Measurements from ENCODE around the gene AGK.

DNA sequence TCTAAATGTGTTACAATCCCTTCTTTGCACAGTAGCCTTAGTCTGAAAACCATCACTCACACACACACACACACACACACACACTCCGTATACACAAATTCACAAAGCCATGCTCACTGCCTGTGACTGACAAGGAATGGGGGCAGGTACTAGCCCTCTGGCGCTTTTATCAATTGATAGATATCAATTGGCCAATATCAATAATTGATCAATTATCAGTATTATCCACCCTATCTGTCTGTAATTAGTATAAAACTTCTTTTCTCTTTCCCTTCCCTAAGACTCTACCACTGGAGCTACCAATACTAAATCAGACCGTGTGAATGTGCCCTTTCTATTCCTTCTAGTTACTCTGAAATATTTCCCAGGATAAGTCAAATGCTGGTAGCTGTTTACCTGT lies 148.7 kb downstream of the AGK start:
- no peak for TF ChIP-seq POLR2A (IDR thresholded peaks at IDR 0.05)
- TF ChIP-seq, protein P1, sequence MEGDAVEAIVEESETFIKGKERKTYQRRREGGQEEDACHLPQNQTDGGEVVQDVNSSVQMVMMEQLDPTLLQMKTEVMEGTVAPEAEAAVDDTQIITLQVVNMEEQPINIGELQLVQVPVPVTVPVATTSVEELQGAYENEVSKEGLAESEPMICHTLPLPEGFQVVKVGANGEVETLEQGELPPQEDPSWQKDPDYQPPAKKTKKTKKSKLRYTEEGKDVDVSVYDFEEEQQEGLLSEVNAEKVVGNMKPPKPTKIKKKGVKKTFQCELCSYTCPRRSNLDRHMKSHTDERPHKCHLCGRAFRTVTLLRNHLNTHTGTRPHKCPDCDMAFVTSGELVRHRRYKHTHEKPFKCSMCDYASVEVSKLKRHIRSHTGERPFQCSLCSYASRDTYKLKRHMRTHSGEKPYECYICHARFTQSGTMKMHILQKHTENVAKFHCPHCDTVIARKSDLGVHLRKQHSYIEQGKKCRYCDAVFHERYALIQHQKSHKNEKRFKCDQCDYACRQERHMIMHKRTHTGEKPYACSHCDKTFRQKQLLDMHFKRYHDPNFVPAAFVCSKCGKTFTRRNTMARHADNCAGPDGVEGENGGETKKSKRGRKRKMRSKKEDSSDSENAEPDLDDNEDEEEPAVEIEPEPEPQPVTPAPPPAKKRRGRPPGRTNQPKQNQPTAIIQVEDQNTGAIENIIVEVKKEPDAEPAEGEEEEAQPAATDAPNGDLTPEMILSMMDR (IDR thresholded peaks at IDR 0.05), result no peak

Measured in uterus (tissue), 2 donors.